Measurements from ENCODE around the gene CCDC71L. TPM values are rescaled to one million over a fixed set of nuclear protein-coding genes. Genes with fewer than 3 reads are reported as not detected.
"Not testable (repeated sequence)": the region's sequence is repeated elsewhere in the genome, so short reads cannot be mapped to it uniquely, and the experiment has no call there.

Gene CCDC71L
- total RNA-seq, result 40.4 and 84.3 TPM in 2 replicates

DNA sequence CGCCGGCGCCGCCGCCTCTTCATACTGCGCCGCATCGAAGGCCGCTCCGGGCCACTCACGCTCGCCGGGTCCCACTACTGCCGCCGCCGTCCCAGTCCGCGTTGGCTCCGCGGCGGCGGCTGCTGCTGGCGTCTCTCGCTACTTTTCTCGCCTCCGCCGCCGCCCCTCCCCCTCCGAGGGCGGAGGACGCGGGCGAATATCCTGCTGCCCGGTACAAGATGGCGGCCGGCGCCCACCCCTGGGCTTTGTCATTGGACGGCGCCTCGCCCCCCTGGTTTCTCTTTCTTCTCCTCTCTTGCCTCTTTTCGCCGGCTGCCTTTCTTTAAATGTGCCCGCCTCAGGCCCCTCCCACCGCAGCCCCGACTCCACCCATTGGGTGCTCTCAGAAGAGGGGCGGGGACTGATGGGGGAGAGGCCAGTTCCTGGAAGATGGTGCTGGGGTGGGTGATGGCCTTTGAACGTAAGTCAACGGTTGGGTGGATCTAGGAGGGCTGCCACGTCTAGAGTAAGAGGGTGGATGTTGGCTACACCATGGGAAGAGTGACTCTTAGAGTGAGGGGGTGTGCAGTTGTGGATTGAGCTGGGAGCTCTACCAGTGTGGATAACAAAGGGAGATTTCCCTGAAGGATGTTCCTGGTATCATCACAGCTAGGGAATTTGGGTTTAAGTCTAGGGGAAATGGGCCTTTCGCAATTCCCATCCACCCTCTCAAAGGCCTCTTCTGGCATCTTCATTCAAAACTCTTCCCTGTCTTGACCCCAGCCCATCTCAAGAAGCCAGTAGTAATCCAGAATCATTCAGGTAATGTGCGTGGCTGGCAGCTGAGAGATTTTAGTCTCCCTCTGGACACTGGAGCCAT is at the start of gene CCDC71L:
CCDC71L (minus strand) TSS at position 297 of the 859 bp plus-strand sequence; CDS start at position 35, 262 bp downstream.
- peak; percentile 68 to 90 for DNase-seq (ENCODE audit: low read depth in 2 of 2)

GRCh38 chr7:106709604-106710003 is 48.6 kb upstream of the CCDC71L start:
- not testable (repeated sequence) for DNase-seq (ENCODE audit: low read depth in 2 of 2)

DNA sequence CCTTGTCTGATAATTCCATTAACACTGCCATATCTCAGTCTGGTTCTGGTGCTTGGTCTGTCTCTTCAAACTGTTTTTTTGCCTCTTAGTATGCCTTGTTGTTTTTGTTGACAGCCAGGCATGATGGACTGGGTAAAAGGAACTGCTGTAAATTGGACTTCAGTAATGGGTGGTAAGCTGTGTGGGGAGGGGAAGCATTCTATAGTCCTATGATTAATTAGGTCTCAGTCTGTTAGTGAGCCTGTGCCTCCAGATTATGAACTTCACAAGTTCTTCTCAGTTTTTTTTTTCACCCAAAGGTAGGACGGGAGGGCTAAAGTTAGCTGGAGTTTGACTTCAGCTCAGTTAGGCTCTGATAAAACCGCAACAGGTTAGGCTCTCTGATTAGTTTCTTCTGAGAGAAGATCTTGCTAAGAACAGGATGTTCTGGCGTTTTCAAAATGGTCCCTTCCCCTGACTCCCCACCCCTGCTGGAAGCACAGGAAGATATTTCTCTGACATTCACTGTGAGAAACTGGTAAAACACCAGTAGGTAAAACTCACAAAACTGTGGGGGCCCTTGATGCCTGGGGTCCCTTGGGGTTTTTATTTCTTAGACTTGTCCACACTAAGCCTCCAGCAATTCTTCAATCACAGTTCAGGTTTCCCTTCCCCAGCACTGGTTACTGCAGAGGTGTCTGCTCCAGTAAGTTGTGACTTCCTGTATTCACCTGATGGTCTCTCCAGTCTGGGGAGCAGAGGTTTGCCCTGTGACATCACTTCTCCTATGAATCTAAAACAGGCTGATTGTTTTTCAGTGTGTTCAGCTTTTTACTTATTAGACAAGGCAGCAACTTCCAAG is 43.3 kb upstream of the CCDC71L start:
- DNase-seq (ENCODE audit: low read depth in 2 of 2), result no peak

- no peak for DNase-seq (ENCODE audit: low read depth in 2 of 2)
Observed at GRCh38 chr7:106693677-106694353, 32.9 kb upstream of the CCDC71L start.

- no peak for DNase-seq (ENCODE audit: low read depth in 2 of 2)
Observed at GRCh38 chr7:106692450-106693051, 31.6 kb upstream of the CCDC71L start.

DNA sequence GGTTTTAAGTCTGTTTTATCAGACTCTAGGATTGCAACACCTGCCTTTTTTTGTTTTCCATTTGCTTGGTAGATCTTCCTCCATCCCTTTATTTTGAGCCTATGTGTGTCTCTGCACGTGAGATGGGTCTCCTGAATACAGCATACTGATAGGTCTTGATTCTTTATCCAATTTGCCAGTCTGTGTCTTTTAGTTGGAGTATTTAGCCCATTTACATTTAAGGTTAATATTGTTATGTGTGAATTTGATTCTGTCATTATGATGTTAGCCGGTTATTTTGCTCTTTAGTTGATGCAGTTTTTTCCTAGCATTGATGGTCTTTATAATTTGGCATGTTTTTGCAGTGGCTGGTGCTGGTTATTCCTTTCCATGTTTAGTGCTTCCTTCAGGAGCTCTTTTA is 27.2 kb upstream of the CCDC71L start:
- not testable (repeated sequence) for DNase-seq (ENCODE audit: low read depth in 2 of 2)

GRCh38 chr7:106683941-106684340 is 23.0 kb upstream of the CCDC71L start:
- DNase-seq (ENCODE audit: low read depth in 2 of 2), result no peak

DNA sequence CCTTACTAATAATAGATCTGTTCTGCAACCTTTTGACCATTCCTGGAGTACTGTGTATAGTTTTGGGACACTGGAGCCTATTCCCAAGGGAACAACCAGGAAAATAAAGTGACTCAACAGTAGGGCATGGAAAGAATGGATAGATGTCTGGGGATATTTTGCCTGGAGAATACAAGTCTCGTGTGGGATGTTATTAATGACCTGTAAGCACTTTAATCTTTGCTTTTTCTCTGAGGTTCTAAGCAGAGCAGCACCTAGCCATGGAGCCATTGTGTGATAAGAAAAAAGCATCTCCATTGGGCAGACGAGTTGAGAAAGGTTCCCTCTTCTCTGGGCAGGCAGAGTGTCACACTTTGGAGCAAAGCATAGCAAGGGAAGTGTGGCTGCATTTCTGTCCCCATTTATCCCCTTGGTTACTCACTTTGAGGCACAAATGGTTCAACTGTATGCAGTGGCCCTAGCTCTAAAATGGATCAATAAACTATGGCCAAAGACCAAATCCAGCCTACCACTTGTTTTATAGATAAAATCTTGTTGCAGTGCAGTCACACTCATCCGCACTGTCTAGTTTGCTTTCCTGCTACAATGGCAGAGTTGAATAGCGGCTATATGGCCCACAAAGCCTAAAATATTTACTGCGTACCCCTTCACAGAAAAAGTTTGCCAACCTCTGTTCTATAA is 21.0 kb upstream of the CCDC71L start:
- DNase-seq (ENCODE audit: low read depth in 2 of 2), result peak; percentile 72 to 92

- peak in 1 of 2 donors; percentile 74 for DNase-seq (ENCODE audit: low read depth in 2 of 2)
Observed at GRCh38 chr7:106679153-106679931, 18.4 kb upstream of the CCDC71L start.

GRCh38 chr7:106678795-106679152 is 17.8 kb upstream of the CCDC71L start:
- DNase-seq (ENCODE audit: low read depth in 2 of 2), result no peak

GRCh38 chr7:106676506-106676905 is 15.5 kb upstream of the CCDC71L start:
- DNase-seq (ENCODE audit: low read depth in 2 of 2), result not testable (repeated sequence)

- not testable (repeated sequence) for DNase-seq (ENCODE audit: low read depth in 2 of 2)
Observed at GRCh38 chr7:106673688-106674087, 12.7 kb upstream of the CCDC71L start.

GRCh38 chr7:106671930-106672329 is 11.0 kb upstream of the CCDC71L start:
- DNase-seq (ENCODE audit: low read depth in 2 of 2), result not testable (repeated sequence)

DNA sequence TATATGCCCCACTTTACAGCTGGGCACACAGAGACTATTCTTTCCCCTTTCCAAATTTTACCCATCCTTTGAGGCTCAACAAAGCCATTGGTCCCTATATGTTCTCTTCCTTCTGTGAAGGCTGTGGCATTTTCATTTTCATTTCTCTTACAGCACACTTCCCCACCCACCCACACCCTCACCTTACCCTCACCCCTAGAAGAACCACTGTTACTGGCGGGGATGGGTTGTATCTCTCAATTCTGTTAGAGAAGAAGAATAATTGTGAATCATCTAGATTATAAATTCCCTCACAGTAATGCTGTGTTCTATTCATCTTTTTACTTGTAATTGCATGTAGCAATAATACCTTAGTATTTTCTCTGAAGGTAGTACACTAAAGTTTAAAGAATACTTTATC is 10.2 kb upstream of the CCDC71L start:
- DNase-seq (ENCODE audit: low read depth in 2 of 2), result no peak

DNA sequence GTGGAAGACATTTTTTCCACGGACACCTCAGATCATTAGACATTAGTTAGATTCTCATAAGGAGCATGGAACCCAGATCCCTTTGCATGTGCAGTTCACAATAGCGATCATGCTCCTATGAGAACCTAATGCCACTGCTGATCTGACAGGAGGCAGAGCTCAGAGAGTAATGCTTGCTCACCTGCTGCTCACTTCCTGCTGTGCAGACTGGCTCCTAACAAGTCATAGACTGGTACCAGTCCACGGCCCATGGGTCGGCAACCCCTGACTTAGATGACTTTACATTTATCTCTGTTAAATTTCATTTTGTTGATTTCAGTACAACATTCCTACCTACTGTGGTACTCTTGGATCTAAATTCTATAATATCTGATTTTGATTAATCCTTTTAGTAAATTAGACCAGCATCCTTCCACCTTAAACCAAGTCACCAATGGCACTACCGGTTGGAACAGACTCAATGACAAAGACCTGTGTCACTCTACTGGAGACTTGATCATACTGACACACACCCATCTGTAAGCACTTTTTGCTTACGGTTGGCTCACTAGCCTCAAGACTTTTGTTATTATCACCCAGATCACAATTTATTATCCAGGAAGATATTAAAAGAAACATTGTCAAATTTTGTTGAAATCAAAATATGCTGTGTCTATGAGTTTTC is 8.0 kb upstream of the CCDC71L start:
- DNase-seq (ENCODE audit: low read depth in 2 of 2), result no peak

- DNase-seq (ENCODE audit: low read depth in 2 of 2), result no peak
Observed at GRCh38 chr7:106666353-106666752, 5.4 kb upstream of the CCDC71L start.

DNA sequence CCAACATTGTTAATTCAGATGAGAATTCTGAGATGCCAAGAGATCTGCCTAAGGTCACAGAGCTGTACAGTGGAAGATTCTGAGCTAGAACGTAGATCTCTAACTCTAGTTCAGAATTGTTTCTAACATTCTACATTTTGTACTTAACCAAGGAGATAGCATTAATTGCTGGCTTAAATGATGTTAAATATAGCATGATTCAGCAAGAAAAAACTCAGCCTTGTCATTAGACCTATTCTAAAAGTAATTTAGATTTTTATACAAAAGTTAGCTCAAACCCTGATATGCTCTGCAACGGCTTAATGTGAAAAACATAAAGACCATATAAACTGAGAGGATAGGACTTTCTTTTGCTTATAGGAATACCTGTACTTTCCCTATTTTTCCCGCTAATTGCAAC is 3.4 kb upstream of the CCDC71L start:
- no peak for DNase-seq (ENCODE audit: low read depth in 2 of 2)

DNA sequence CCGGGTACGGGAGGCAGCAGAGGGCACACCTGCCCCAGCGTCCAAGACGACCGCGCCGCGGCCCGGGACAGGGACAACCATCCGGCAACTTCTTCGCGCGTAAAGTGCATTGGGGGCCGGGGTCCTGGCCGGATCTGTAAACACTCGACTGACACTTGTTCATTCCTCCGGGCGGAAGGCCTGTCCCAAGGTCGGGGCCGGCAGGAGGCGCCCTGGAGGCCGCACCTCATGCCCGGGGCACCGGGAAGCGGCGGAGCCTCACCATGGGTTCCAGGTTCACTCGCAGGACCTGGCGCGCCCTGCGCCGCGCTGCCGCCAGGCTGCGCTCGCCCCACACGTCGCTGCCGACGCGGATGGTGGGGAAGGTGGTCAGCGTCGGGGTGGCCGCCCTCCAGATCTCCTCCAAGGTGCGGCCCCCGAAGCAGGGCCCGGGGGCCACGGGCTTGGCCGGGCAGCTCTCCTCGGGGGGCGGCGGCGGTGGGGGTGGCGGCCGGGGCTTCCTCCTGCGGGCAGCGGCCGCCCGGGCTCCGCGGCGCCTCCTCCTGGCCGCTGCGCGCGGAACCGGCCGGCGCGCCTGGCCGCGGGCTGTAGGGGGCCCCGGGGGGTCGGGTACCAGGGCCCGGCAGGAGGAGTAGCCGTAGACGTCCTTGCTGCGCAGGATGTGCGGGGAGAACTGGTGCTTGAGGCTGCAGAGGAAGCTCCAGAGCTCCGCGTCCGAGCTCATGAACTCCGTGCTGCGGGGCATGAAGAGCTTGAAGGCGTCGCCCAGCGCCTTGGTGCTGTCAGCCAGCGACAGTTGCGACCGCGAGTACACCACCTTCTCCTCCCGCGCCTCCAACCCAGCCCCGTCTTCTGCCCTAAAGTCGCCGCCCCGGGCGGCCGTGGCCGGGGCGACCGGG is 746 bp downstream of the CCDC71L start:
- DNase-seq (ENCODE audit: low read depth in 2 of 2), result peak; percentile 69 to 85

Measured in dermis microvascular lymphatic vessel endothelial cell (primary cell).